ENCODE data around the gene FLNB. TPM values are rescaled to one million over a fixed set of nuclear protein-coding genes. Genes with fewer than 3 reads are reported as not detected.

The FLNB gene
- total and polyA plus RNA-seq, 2 of the 8 experiments (the other 6 are each of a cell fraction or from before 2014, with no cell fraction given): 72.3 to 118 TPM

- Histone ChIP-seq H4K20me1 (replicated peaks in 1 of 2; ENCODE audit: control insufficient read depth in 1 of 2, insufficient read depth in 2 of 2, low read length in 2 of 2) (peaks cover 5% of the 10 kb centered on the region in 2 experiments), H3K27ac (ENCODE audit: low read depth, low read length) (no peak overlapping the region), H3K18ac (ENCODE audit: extremely low read depth, low read length) (no peak overlapping the region), H3K79me2 (ENCODE audit: control insufficient read depth in 1 of 2, insufficient read depth in 2 of 2, low read length in 2 of 2) (peaks cover 4 to 56% of the 10 kb centered on the region in 2 experiments; a peak in 3 of 4 replicates), H4K91ac (replicated peaks; ENCODE audit: insufficient read length, low read length) (no peak overlapping the region), H3K4me1 (replicated peaks in 1 of 4; ENCODE audit: control insufficient read depth in 3 of 4, insufficient read depth in 4 of 4, low read length in 3 of 4) (no peaks in the 10 kb centered on the region), H3K23ac (ENCODE audit: insufficient read length) (no peak overlapping the region), H3K4me2 (ENCODE audit: insufficient read depth in 1 of 2, low read depth in 2 of 2, low read length in 2 of 2) (no peak overlapping the region), H2BK120ac (replicated peaks; ENCODE audit: low read depth, low read length) (no peak overlapping the region), H4K8ac (ENCODE audit: extremely low read depth, insufficient read depth, low read length) (no peak overlapping the region), H2BK5ac (ENCODE audit: low read depth, low read length) (no peak overlapping the region), H3K56ac (replicated peaks; ENCODE audit: insufficient read length, low read depth, low read length) (no peak overlapping the region), H3K23me2 (ENCODE audit: low read depth, low read length) (no peaks in the 10 kb centered on the region), H3K79me1 (ENCODE audit: low read depth, low read length) (peaks cover 9% of the 10 kb centered on the region), H2AFZ (ENCODE audit: low read length) (no peak overlapping the region), H2BK20ac (ENCODE audit: low read length) (no peak overlapping the region), H2BK15ac (ENCODE audit: low read length) (no peak overlapping the region), H4K5ac (ENCODE audit: insufficient read length, low read depth, low read length) (no peak overlapping the region), H3K9ac (replicated peaks in 1 of 4; ENCODE audit: extremely low read depth in 1 of 4, low read depth in 3 of 4, low read length in 3 of 4) (no peak overlapping the region), H3K4me3 (ENCODE audit: extremely low read depth in 1 of 4, insufficient read depth in 2 of 4, low read depth in 3 of 4, low read length in 4 of 4) (no peak overlapping the region), H3K36me3 (ENCODE audit: control insufficient read depth in 2 of 4, insufficient read depth in 4 of 4, low read length in 3 of 4) (peaks cover 0 to 15% (median 7%) of the 10 kb centered on the region in 4 experiments; a peak in 4 of 8 replicates), H3K14ac (ENCODE audit: insufficient read length) (no peak overlapping the region), H3K27me3 (replicated peaks in 1 of 4; ENCODE audit: control insufficient read depth in 3 of 4, extremely low read depth in 1 of 4, insufficient read depth in 3 of 4, low read length in 3 of 4) (no peaks in the 10 kb centered on the region), H3K4ac (replicated peaks; ENCODE audit: insufficient read length, low read depth, low read length) (no peak overlapping the region), H2AK5ac (ENCODE audit: low read depth, low read length) (no peak overlapping the region), H3K9me3 (ENCODE audit: insufficient read depth in 2 of 2, low read depth in 1 of 2, low read length in 1 of 2) (no peaks in the 10 kb centered on the region), H2BK12ac (ENCODE audit: low read depth, low read length) (no peak overlapping the region)
- DNase-seq (ENCODE audit: low read depth in 1 of 2, low spot score in 2 of 2): no peak
- POLR2A ChIA-PET (ENCODE audit: partially characterized antibody): no interaction called here
- 89% methylated on average over 5 of the region's 5 CpGs; no CpG with 5 or more reads in 1 of the 2 experiments for WGBS, 2 experiments (ENCODE audit: extremely low coverage in 1 of 2, insufficient coverage in 1 of 2, insufficient read length in 1 of 2, insufficient replicate concordance in 2 of 2, low coverage in 1 of 2, low lambda C conversion rate in 2 of 2, missing lambda C conversion rate in 1 of 2)
- CTCF ChIA-PET (ENCODE audit: partially characterized antibody): interaction anchor here (1.3 kb wide), 1 partner anchor 91 kb away, joined by 4 read pairs; no protein-coding TSS in a partner anchor
- FAIRE-seq: no peak
- TF ChIP-seq MAFK (IDR thresholded peaks at IDR 0.05; ENCODE audit: low read depth, low read length) (no peak), TCF12 (IDR thresholded peaks at IDR 0.05; ENCODE audit: low read depth, low read length) (no peak), EP300 (IDR thresholded peaks at IDR 0.05; ENCODE audit: borderline replicate concordance in 1 of 2, low read depth in 2 of 2, low read length in 2 of 2) (no peak), CHD2 (IDR thresholded peaks at IDR 0.05; ENCODE audit: low read length) (no peak), JUN (IDR thresholded peaks at IDR 0.05; ENCODE audit: low read depth, low read length) (no peak), HDAC6 (IDR thresholded peaks at IDR 0.05; ENCODE audit: low read depth, low read length) (no peak), MAX (IDR thresholded peaks at IDR 0.05) (no peak), BRCA1 (IDR thresholded peaks at IDR 0.05; ENCODE audit: low read depth, low read length) (no peak), TAF1 (IDR thresholded peaks at IDR 0.05; ENCODE audit: low read depth, low read length) (no peak), E2F6 (IDR thresholded peaks at IDR 0.05) (no peak), RFX5 (IDR thresholded peaks at IDR 0.05; ENCODE audit: borderline replicate concordance, low read depth, low read length) (no peak), POU5F1 (IDR thresholded peaks at IDR 0.05; ENCODE audit: low read depth, low read length) (no peak), SIN3A (conservative IDR thresholded peaks at IDR 0.05 in 1 of 2, IDR thresholded peaks at IDR 0.05 in 1 of 2; ENCODE audit: low read depth in 1 of 2, low read length in 2 of 2) (no peak)
Measured at GRCh38 chr3:58074116-58074715, 66.0 kb downstream of the FLNB start.
